Psoas muscle (tissue), 8 donors: ENCODE measurements around the gene SEBOX. TPM values are rescaled to one million over a fixed set of nuclear protein-coding genes. Genes with fewer than 3 reads are reported as not detected.

Experiments
- ATAC-seq, 4 donors: fragments of 200-7000 bp; cut with Tn5 transposase; one replicate each; pipeline ENCODE4 v1.9.1; 2020; ENCODE audit warnings: moderate library complexity in 3 of 4, mild to moderate bottlenecking in 2 of 4
- DNase-seq, 2 donors: peaks; one replicate each; pipeline ENCODE4 v3.0.0-alpha.2; 2020
- H3K27ac ChIP-seq: fragments of 200-600 bp; one replicate; pipeline ENCODE4 v1.8.0; 2022
- H3K27me3 ChIP-seq, 3 donors: fragments of 200-600 bp in 1 of 3; one replicate each; pipeline versions ENCODE4 v1.6.1 to v1.8.0; 2013 to 2022; ENCODE audit warnings: low read length in 2 of 3, mild to moderate bottlenecking in 2 of 3, moderate library complexity in 1 of 3; ENCODE audit not compliant: insufficient read depth in 3 of 3
- H3K36me3 ChIP-seq, 2 donors: fragments of 200-600 bp in 1 of 2; one replicate each; pipeline versions ENCODE4 v1.6.1 to v1.8.0; 2013 to 2022; ENCODE audit warnings: low read depth in 1 of 2, mild to moderate bottlenecking in 1 of 2, moderate library complexity in 1 of 2; ENCODE audit not compliant: insufficient read depth in 1 of 2
- H3K4me1 ChIP-seq: fragments of 200-600 bp; one replicate; pipeline ENCODE4 v1.8.0; 2022
- H3K4me3 ChIP-seq: fragments of 200-600 bp; one replicate; pipeline ENCODE4 v1.8.0; 2022; ENCODE audit warnings: mild to moderate bottlenecking
- H3K9me3 ChIP-seq: fragments of 200-600 bp; one replicate; pipeline ENCODE4 v1.8.0; 2022
- WGBS, 3 donors: extraction: QIAGEN DNeasy Blood & Tissue Kit; methylation state at CpG; one replicate each; pipeline versions ENCODE4 v1.1.6 to v1.1.7; 2013; 5-methylcytosine and 5-hydroxymethylcytosine counted together
- intact Hi-C, 2 donors: fragments of 100-400 bp; cut with DNase I; formaldehyde crosslinking; loops; one replicate each; pipeline versions ENCODE4 v1.11.0 to v1.14.2; 2022
- polyA plus RNA-seq, 3 donors: library from polyadenylated mRNA; stranded (reverse); fragments of 200-250 nt; gene quantifications; one replicate each; pipeline ENCODE4 v1.2.3, GENCODE V29; 2013
- total RNA-seq, 4 donors: library from RNA; stranded (reverse); fragmentation: NEBNext Ultra II Directional in 2 of 4; extraction: Animal tissue kit (Norgen Biotek cat#: 25700) in 2 of 4; gene quantifications; one replicate each; pipeline versions ENCODE4 v1.2.1 to v1.2.4, GENCODE V29; 2021 to 2023
- TF ChIP-seq, protein P1 (sequence below): fragments of 200-600 bp; IDR thresholded peaks from one replicate; pipeline ENCODE4 v1.8.0; 2022; ENCODE audit warnings: antibody characterized with exemption
- donor health status: healthy with polysubstance abuse.
- donor health status: DM: no; HTN: no; CAD: no; lungs with moderate emphysema.
- donor health status: Bipolar disorder and iron deficiency.
- donor health status: healthy.
- donor health status: DM: yes; HTN: yes; CAD: no.
- donor health status: DM: no; HTN: no; CAD: no.
- donor health status: DM: no; HTN: no; CAD: no.
- donor health status: DM: yes; HTN: yes; CAD: no.

SEBOX gene
- total and polyA plus RNA-seq, 7 donors, result not detected

DNA sequence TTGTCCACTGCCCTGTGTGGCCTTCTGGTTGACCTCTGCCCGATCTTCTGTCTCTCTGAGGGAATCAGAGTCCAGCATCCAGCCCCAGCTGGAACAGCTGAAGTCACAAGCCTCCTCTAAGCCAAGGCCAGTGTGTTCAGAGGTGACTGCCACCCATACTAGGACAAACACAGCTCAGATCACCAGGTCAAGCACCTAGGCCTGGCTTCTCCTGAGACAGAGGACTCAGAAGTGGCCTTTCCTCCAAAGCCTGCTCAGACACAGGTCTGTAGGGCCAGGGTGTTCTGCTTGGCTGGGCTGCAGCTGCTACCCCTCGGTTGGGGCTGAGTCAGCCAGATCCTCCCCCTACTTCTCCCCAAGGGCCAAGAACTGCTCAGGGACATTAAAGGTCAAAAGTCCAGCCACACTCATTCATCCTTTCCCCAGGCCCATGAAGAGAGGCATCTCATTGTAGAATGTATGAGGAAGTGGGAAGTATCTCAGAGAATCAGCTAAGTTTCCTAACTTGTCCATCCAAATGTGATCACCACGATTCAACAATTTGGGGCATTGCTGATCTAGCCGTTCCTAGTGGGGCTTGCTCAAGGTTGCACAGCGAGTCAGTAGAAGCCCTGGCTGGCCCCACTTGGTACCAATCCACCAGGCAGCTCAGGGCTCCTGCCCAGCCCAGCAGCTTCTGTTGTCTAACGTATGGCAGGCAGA lies 33.4 kb upstream of the SEBOX start:
- no peak overlapping the region for H3K4me3 ChIP-seq
- H3K9me3 ChIP-seq, result no peaks in the 10 kb centered on the region
- intact Hi-C loops, result no loop called here
- H3K36me3 ChIP-seq, result peaks cover 0 to 79% of the 10 kb centered on the region in 2 donors
- TF ChIP-seq, protein P1, sequence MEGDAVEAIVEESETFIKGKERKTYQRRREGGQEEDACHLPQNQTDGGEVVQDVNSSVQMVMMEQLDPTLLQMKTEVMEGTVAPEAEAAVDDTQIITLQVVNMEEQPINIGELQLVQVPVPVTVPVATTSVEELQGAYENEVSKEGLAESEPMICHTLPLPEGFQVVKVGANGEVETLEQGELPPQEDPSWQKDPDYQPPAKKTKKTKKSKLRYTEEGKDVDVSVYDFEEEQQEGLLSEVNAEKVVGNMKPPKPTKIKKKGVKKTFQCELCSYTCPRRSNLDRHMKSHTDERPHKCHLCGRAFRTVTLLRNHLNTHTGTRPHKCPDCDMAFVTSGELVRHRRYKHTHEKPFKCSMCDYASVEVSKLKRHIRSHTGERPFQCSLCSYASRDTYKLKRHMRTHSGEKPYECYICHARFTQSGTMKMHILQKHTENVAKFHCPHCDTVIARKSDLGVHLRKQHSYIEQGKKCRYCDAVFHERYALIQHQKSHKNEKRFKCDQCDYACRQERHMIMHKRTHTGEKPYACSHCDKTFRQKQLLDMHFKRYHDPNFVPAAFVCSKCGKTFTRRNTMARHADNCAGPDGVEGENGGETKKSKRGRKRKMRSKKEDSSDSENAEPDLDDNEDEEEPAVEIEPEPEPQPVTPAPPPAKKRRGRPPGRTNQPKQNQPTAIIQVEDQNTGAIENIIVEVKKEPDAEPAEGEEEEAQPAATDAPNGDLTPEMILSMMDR, result no peak
- no peak overlapping the region for H3K27ac ChIP-seq
- H3K27me3 ChIP-seq, result no peaks in the 10 kb centered on the region
- 65 to 68% (median 65%) methylated on average over 6 of the region's 6 CpGs for WGBS, 3 donors
- H3K4me1 ChIP-seq, result no peaks in the 10 kb centered on the region
- peak in 1 of 4 donors; percentile 23 for ATAC-seq
- no peak for DNase-seq

DNA sequence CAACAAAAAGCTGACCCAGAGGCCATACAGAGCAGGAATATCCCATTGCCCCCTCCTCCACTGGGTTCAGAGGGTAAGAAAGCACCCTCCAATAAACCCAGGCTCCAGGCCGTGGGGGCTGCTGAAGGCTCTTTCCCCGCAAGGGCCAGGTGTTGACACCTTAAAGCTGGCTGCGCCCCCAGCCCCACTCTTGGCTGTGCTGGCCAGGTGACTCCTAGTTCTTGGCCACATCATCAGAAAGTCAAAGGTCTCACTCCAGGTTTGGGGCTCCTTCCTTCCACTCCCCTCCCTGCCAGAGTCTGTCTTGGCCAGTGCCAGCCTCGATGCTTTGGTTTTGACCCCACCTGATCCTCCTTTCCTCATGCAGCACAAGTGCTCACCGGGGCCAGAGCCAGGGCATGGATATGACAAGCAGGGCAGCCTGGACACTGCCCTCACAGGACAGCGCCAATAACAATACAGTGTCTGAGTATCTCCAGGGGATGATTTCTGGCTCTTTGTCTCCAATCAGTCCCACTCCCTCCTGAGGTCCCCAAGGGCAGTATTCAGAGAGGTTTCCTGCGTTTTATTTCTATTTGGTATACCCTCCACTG lies 32.8 kb upstream of the SEBOX start:
- H3K27ac ChIP-seq, result no peak overlapping the region
- H3K4me3 ChIP-seq, result no peak overlapping the region
- DNase-seq (peak in 1 of 2 donors; percentile 17), ATAC-seq (peak in 1 of 4 donors; percentile 18)
- intact Hi-C loops, result no loop called here
- no peaks in the 10 kb centered on the region for H3K4me1 ChIP-seq
- peaks cover 0 to 76% of the 10 kb centered on the region in 2 donors for H3K36me3 ChIP-seq
- TF ChIP-seq, protein P1, result no peak
- WGBS, 3 donors, result 62 to 79% (median 68%) methylated on average over 7 of the region's 7 CpGs
- no peaks in the 10 kb centered on the region for H3K9me3 ChIP-seq
- H3K27me3 ChIP-seq, result no peaks in the 10 kb centered on the region

DNA sequence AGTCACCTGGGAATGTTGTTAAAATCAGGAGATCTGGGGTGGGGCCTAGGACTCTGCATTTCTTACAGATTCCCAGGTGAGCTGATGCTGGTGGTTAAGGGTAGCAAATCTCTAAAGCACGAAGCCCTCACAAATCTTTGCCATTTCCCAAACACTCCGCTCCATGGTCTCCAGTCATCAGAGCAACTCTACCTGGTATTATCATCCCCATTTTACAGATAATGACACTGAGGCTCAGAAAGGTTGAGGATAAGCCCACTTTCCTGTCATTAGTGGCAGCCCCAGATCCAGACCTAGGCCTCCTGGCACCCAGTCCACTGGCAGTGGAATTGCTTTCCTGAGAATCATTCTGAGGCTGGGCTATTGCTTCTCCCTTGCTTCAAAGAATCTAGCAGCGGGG lies 32.3 kb upstream of the SEBOX start:
- WGBS, 3 donors, result 90 to 97% (median 96%) methylated on average over 3 of the region's 3 CpGs
- Histone ChIP-seq H3K27ac (no peak overlapping the region), H3K36me3 (peaks cover 0 to 76% of the 10 kb centered on the region in 2 donors), H3K4me3 (no peak overlapping the region), H3K4me1 (no peaks in the 10 kb centered on the region), H3K9me3 (no peaks in the 10 kb centered on the region), H3K27me3 (no peaks in the 10 kb centered on the region)
- ATAC-seq, result no peak
- DNase-seq, result no peak
- intact Hi-C loops, result no loop called here
- TF ChIP-seq, protein P1, result no peak

DNA sequence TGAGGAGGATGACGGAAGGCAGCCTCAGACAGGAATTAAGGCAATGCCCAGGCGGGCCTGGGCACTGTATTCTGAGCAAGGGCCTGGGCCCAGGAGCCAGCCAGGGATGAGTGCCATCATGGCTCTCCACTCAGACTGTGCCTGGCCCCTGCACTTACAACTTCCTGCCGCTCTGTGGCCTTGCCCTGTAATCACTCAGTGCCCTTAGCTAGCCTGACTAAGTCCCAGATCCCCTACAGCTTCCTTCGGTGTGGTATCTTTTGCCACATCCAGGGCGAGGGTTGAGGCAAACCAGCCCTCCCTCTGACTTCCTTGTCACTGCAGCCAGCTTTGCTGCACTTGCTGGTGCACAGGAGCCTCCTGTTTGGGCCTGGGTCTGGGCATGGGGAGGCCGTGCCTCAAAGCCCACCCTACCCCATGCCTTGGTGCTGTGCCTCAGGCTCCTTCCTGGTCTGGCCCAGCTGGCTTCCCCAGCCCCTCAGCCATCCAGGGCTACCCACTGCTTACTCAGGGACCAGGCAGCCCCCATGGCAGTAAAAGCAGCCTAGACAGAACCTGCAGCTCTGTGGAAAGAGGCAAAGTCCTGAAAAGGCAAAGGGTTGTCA lies 31.7 kb upstream of the SEBOX start:
- Histone ChIP-seq H3K9me3 (no peaks in the 10 kb centered on the region), H3K27ac (no peak overlapping the region), H3K4me1 (no peaks in the 10 kb centered on the region), H3K27me3 (no peaks in the 10 kb centered on the region), H3K36me3 (peaks cover 0 to 72% of the 10 kb centered on the region in 2 donors), H3K4me3 (no peak overlapping the region)
- peak in 1 of 2 donors; percentile 26 for DNase-seq
- 78 to 84% (median 81%) methylated on average over 5 to 6 of the region's 6 CpGs for WGBS, 3 donors
- TF ChIP-seq, protein P1, result no peak
- intact Hi-C loops, result no loop called here
- no peak for ATAC-seq
